Left lung (tissue), 10 donors: ENCODE measurements around the gene NDUFAF7. TPM values are rescaled to one million over a fixed set of nuclear protein-coding genes. Genes with fewer than 3 reads are reported as not detected.

Source experiments
- ATAC-seq: fragments of 200-7000 bp; cut with Tn5 transposase; one replicate; pipeline ENCODE4 v1.9.1; 2020; ENCODE audit warnings: moderate library complexity
- DNase-seq, 4 donors: peaks; one replicate each; pipeline ENCODE4 v3.0.0-alpha.2; 2013 to 2020
- H3K27ac ChIP-seq, 2 donors: fragments of 200-600 bp; sonication (generic) in 1 of 2; one replicate each; pipeline versions ENCODE4 v1.5.0 to v1.8.0; 2020 to 2021
- H3K27me3 ChIP-seq, 2 donors: fragments of 200-600 bp; sonication (generic) in 1 of 2; one replicate each; pipeline versions ENCODE4 v1.5.0 to v1.8.0; 2020 to 2021
- H3K36me3 ChIP-seq, 2 donors: fragments of 200-600 bp; sonication (generic) in 1 of 2; one replicate each; pipeline versions ENCODE4 v1.5.0 to v1.8.0; 2020 to 2021
- H3K4me1 ChIP-seq, 2 donors: fragments of 200-600 bp; one replicate each; pipeline ENCODE4 v1.8.0; 2021
- H3K4me3 ChIP-seq, 2 donors: fragments of 200-600 bp; sonication (generic) in 1 of 2; one replicate each; pipeline versions ENCODE4 v1.5.0 to v1.8.0; 2020 to 2021; ENCODE audit warnings: mild to moderate bottlenecking in 1 of 2
- H3K9me3 ChIP-seq, 2 donors: fragments of 200-600 bp; sonication (generic) in 1 of 2; one replicate each; pipeline versions ENCODE4 v1.5.0 to v1.8.0; 2020 to 2021
- CTCF ChIP-seq, 2 donors: fragments of 200-600 bp; sonication (generic) in 1 of 2; IDR thresholded peaks; one replicate each; pipeline versions ENCODE4 v1.5.0 to v1.8.0; 2021; ENCODE audit warnings: antibody characterized with exemption in 2 of 2
- intact Hi-C, 2 donors: fragments of 100-400 bp; cut with DNase I; formaldehyde crosslinking; loops; one replicate each; pipeline versions ENCODE4 v1.11.2 to v1.14.2; 2022
- polyA plus RNA-seq, 6 donors: library from polyadenylated mRNA; unstranded; fragments of 120-200 nt; gene quantifications; one replicate each; pipeline ENCODE4 v1.2.1, GENCODE V29; 2013; ENCODE audit not compliant: insufficient read length in 6 of 6
- total RNA-seq, 2 donors: library from RNA; stranded (reverse); fragmentation: NEBNext Ultra II Directional; extraction: Animal tissue kit (Norgen Biotek cat#: 25700); gene quantifications; one replicate each; pipeline ENCODE4 v1.2.1, GENCODE V29; 2021
- donor health status: DM: no; HTN: yes; CAD: no.
- donor health status: DM: no; HTN: no; CAD: no.

Gene NDUFAF7
- total and polyA plus RNA-seq, 8 donors = 12.3 to 41.8 (median 31.0) TPM

- intact Hi-C loops = no loop called here
- DNase-seq = no peak
- H3K36me3 ChIP-seq = peaks cover 0 to 71% of the 10 kb centered on the region in 2 donors
- no peaks in the 10 kb centered on the region for H3K9me3 ChIP-seq
- no peaks in the 10 kb centered on the region for H3K4me1 ChIP-seq
- no peak overlapping the region for H3K27ac ChIP-seq
- H3K27me3 ChIP-seq = no peaks in the 10 kb centered on the region
- no peak for TF ChIP-seq CTCF (IDR thresholded peaks at IDR 0.05)
- ATAC-seq = no peak
- no peak overlapping the region for H3K4me3 ChIP-seq
Observed at GRCh38 chr2:37271376-37272067, 40.1 kb downstream of the NDUFAF7 start.

DNA sequence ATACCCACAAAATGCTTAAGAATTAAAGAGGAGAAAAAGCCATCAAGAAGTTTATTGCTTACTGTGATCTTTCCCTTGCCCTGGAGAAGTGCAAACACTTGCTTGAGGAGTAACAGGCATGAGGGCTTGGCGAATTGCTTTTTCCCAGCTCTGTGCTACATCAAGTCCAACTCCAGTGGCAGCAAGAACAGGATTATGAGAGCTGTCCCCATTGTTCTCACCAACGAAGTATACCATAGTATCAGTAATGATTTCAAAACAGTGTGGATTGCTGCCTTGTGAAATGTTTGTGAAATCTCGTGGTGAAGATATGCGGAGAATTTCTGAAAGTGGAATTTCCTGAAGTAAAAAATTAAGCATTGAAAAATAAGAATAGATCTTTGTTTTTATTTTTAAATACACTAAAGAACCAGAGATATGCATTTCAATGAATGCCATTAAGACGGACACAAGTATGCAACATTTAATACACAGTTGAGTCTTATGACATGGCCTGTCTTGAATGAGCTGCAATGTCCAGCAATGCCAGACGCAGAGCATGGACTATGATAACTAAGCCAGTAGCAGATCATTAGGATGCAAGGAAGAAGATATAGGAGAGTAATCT, 43.0 kb downstream of the NDUFAF7 start:
- H3K36me3 ChIP-seq = peaks cover 0 to 64% of the 10 kb centered on the region in 2 donors
- H3K4me3 ChIP-seq = no peak overlapping the region
- TF ChIP-seq CTCF (IDR thresholded peaks at IDR 0.05) = no peak
- no peaks in the 10 kb centered on the region for H3K9me3 ChIP-seq
- ATAC-seq (no peak), DNase-seq (peak in 2 of 4 donors; percentile 5 to 18)
- intact Hi-C loops = no loop called here
- peak overlapping the region in 1 of 2 donors; percentile 26 for H3K27ac ChIP-seq
- no peaks in the 10 kb centered on the region for H3K27me3 ChIP-seq
- H3K4me1 ChIP-seq = no peaks in the 10 kb centered on the region

DNA sequence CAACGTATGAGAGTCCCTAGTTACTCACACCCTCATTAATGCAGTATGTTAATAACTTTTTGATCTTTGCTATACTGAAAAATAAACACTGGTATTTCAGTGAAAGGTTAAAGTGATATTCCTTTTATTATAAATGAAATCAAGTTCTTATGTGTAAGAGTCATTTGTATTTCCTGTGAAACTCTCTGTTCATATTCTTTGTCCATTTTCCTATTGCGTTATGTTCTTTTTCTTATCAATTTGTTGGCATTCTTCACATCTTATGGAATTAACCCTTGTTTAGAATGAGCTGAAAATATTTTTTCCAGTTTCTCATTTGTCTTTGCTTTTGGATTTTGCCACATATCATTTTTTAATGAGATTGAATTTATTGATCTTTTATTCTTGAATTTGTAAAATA, 44.8 kb downstream of the NDUFAF7 start:
- Histone ChIP-seq H3K4me1 (no peaks in the 10 kb centered on the region), H3K27ac (no peak overlapping the region), H3K9me3 (no peaks in the 10 kb centered on the region), H3K27me3 (no peaks in the 10 kb centered on the region), H3K4me3 (no peak overlapping the region), H3K36me3 (peaks cover 0 to 58% of the 10 kb centered on the region in 2 donors)
- TF ChIP-seq CTCF (IDR thresholded peaks at IDR 0.05) = no peak
- no peak for ATAC-seq
- DNase-seq = no peak
- intact Hi-C loops = no loop called here

DNA sequence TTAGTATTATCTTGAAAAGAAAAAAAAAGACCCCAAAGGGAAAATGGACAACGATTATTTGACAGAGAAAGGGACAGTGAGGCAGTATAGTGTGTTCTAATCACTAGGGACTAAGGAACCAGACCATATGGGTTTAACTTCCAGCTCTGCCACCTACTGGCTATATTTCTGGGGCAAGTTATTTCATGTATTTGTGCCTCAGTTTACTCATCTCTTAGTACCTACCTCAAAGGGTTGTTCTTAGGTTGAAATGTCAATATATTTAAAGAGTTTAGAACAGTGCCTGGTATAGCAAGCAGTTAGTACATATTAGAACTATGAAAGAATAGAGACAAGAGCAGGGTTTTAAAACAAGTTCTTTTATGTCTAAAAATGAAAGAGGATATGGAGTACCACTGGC, 50.5 kb downstream of the NDUFAF7 start:
- TF ChIP-seq CTCF (IDR thresholded peaks at IDR 0.05) = no peak
- H3K27me3 ChIP-seq = no peaks in the 10 kb centered on the region
- H3K4me1 ChIP-seq = no peaks in the 10 kb centered on the region
- H3K4me3 ChIP-seq = no peak overlapping the region
- intact Hi-C loops = no loop called here
- ATAC-seq (no peak), DNase-seq (no peak)
- H3K27ac ChIP-seq = no peak overlapping the region
- no peaks in the 10 kb centered on the region for H3K9me3 ChIP-seq
- peaks cover 0 to 42% of the 10 kb centered on the region in 2 donors for H3K36me3 ChIP-seq

DNA sequence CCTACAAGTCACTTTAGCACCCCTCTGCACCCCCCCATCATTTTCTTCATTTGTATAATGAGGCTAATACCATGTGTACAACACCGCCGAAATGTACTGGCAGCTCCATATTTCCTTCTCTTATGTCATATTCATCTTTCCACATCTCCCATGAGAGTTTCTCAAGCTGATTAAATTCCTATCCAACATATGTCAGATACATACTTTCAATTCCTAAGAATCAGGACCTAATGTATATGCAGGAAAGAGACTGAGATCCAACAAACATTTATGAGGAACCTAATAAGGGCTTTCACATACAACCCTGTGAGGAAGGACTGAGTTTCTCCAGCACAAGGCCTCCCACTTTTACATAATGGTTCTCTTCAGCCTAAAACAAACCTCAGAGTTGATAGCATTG, 51.3 kb downstream of the NDUFAF7 start:
- Histone ChIP-seq H3K36me3 (peaks cover 0 to 42% of the 10 kb centered on the region in 2 donors), H3K27ac (no peak overlapping the region), H3K27me3 (no peaks in the 10 kb centered on the region), H3K4me1 (no peaks in the 10 kb centered on the region), H3K9me3 (no peaks in the 10 kb centered on the region), H3K4me3 (no peak overlapping the region)
- DNase-seq = no peak
- ATAC-seq = no peak
- TF ChIP-seq CTCF (IDR thresholded peaks at IDR 0.05) = no peak
- intact Hi-C loops = no loop called here
